PC-3 (cell line): Measurements from ENCODE around the gene AUTS2. TPM values are rescaled to one million over a fixed set of nuclear protein-coding genes. Genes with fewer than 3 reads are reported as not detected.

Experiments
- ATAC-seq: fragments of 200-7000 bp; cut with Tn5 transposase; 2 replicates; pipeline ENCODE4 v1.9.1; 2020; ENCODE audit warnings: mild to moderate bottlenecking, moderate library complexity
- BruUV-seq: library from RNA; stranded (reverse); fragments of 400-500 nt; replicated peaks from 2 replicates; lab custom pipeline; 2021; lab: Mats Ljungman, UMichigan
- CTCF ChIA-PET: fragments of 300-600 bp; sonication (Branson Sonifier 250); formaldehyde crosslinking; loops from one replicate; lab custom pipeline; 2022; ENCODE audit warnings: antibody characterized with exemption; lab: Charles Lee
- POLR2A ChIA-PET: fragments of 300-600 bp; sonication (Branson Sonifier 250); formaldehyde crosslinking; loops from one replicate; lab custom pipeline; 2022; ENCODE audit warnings: antibody characterized with exemption; ENCODE audit not compliant: unreplicated experiment; lab: Charles Lee
- DNase-seq: peaks from one replicate; pipeline ENCODE4 v3.0.0-alpha.2; 2015
- H2AFZ ChIP-seq: fragments of 300-600 bp; sonication (generic); 2 replicates; pipeline ENCODE4 v1.6.0; 2016; ENCODE audit warnings: antibody characterized with exemption, low read length
- H3F3A ChIP-seq: fragments of 300-600 bp; sonication (generic); one replicate; pipeline ENCODE4 v1.6.0; 2017; ENCODE audit warnings: antibody characterized with exemption, low read length, control low read depth, mild to moderate bottlenecking; ENCODE audit not compliant: unreplicated experiment
- H3K27ac ChIP-seq: fragments of 300-600 bp; sonication (generic); 2 replicates; pipeline ENCODE4 v1.5.1; 2016; ENCODE audit warnings: mild to moderate bottlenecking, low read length
- H3K27me3 ChIP-seq: fragments of 300-600 bp; sonication (generic); 2 replicates; pipeline ENCODE4 v1.6.1; 2016; ENCODE audit warnings: low read length, mixed read lengths
- H3K36me3 ChIP-seq: fragments of 300-600 bp; sonication (generic); 2 replicates; pipeline ENCODE4 v1.6.1; 2016; ENCODE audit warnings: low read depth, mixed run types, low read length, mixed read lengths
- H3K4me1 ChIP-seq: fragments of 300-600 bp; sonication (generic); 2 replicates; pipeline ENCODE4 v1.5.1; 2016; ENCODE audit warnings: low read length; ENCODE audit not compliant: insufficient read depth
- H3K4me2 ChIP-seq: fragments of 300-600 bp; sonication (generic); 2 replicates; pipeline ENCODE4 v1.6.0; 2016; ENCODE audit warnings: low read length
- H3K4me3 ChIP-seq: fragments of 300-600 bp; sonication (generic); 2 replicates; pipeline ENCODE4 v1.5.1; 2016; ENCODE audit warnings: mild to moderate bottlenecking, low read length, mixed read lengths
- H3K79me2 ChIP-seq: fragments of 300-600 bp; sonication (generic); 2 replicates; pipeline ENCODE4 v1.6.1; 2017; ENCODE audit warnings: low read length, mixed read lengths
- H3K9ac ChIP-seq: fragments of 300-600 bp; sonication (generic); 2 replicates; pipeline ENCODE4 v1.6.0; 2016; ENCODE audit warnings: mild to moderate bottlenecking, low read length
- H3K9me2 ChIP-seq: fragments of 300-600 bp; sonication (generic); replicated peaks from 2 replicates; pipeline ENCODE4 v1.6.1; 2016; ENCODE audit warnings: mixed run types, low read length, mixed read lengths
- H3K9me3 ChIP-seq: fragments of 300-600 bp; sonication (generic); 2 replicates; pipeline ENCODE4 v1.6.1; 2016; ENCODE audit warnings: low read length, mixed read lengths
- H4K20me1 ChIP-seq: fragments of 300-600 bp; sonication (generic); 2 replicates; pipeline ENCODE4 v1.6.1; 2016; ENCODE audit warnings: low read length, mixed read lengths
- EZH2 ChIP-seq: fragments of 300-600 bp; sonication (generic); IDR thresholded peaks from one replicate; pipeline ENCODE4 v1.6.1; 2017; ENCODE audit warnings: antibody characterized with exemption, mild to moderate bottlenecking, low read length; ENCODE audit not compliant: unreplicated experiment
- EZH2phosphoT487 ChIP-seq: fragments of 300-600 bp; sonication (generic); IDR thresholded peaks from 2 replicates; pipeline ENCODE4 v1.6.1; 2018; ENCODE audit warnings: mild to moderate bottlenecking, antibody characterized with exemption, low read length, borderline replicate concordance
- intact Hi-C: fragments of 100-400 bp; cut with micrococcal nuclease; formaldehyde crosslinking; loops from 2 replicates; pipeline ENCODE4 v1.9.0; 2023
- total RNA-seq: library from RNA; depleted of rRNA; stranded (reverse); fragments of >200 nt; gene quantifications from 2 replicates; pipeline ENCODE4 v1.2.3, GENCODE V29; 2014
- TF ChIP-seq, protein P1 (sequence below): fragments of 300-600 bp; sonication (generic); conservative IDR thresholded peaks from 2 replicates; pipeline ENCODE4 v1.5.1; 2017; ENCODE audit warnings: antibody characterized with exemption, low read depth, mild to moderate bottlenecking, low read length

Gene AUTS2
- total RNA-seq, 1 experiment from 2014 or later = not detected

- H3K27me3 ChIP-seq = peaks cover 47% of the 10 kb centered on the region
- no peaks in the 10 kb centered on the region for H3K79me2 ChIP-seq
- H3F3A ChIP-seq = no peaks in the 10 kb centered on the region
- H3K36me3 ChIP-seq = no peaks in the 10 kb centered on the region
- no peak for DNase-seq
- no peak overlapping the region for H3K9ac ChIP-seq
- no peak for ATAC-seq
- H3K4me3 ChIP-seq = no peak overlapping the region
- ChIA-PET CTCF (interaction anchor here (0.6 kb wide), 1 partner anchor 569 kb away, joined by 5 read pairs; no protein-coding TSS in a partner anchor), POLR2A (no interaction called here)
- BruUV-seq = no TSS peak
- H3K4me2 ChIP-seq = no peak overlapping the region
- intact Hi-C loops = no loop called here
- no peaks in the 10 kb centered on the region; the same call in 1 of the 2 replicates for H3K4me1 ChIP-seq
- H3K9me2 ChIP-seq = no peaks in the 10 kb centered on the region
- no peaks in the 10 kb centered on the region for H3K9me3 ChIP-seq
- H3K27ac ChIP-seq = no peak overlapping the region
- no peak for TF ChIP-seq EZH2phosphoT487
- no peak for TF ChIP-seq EZH2
- TF ChIP-seq, protein P1, sequence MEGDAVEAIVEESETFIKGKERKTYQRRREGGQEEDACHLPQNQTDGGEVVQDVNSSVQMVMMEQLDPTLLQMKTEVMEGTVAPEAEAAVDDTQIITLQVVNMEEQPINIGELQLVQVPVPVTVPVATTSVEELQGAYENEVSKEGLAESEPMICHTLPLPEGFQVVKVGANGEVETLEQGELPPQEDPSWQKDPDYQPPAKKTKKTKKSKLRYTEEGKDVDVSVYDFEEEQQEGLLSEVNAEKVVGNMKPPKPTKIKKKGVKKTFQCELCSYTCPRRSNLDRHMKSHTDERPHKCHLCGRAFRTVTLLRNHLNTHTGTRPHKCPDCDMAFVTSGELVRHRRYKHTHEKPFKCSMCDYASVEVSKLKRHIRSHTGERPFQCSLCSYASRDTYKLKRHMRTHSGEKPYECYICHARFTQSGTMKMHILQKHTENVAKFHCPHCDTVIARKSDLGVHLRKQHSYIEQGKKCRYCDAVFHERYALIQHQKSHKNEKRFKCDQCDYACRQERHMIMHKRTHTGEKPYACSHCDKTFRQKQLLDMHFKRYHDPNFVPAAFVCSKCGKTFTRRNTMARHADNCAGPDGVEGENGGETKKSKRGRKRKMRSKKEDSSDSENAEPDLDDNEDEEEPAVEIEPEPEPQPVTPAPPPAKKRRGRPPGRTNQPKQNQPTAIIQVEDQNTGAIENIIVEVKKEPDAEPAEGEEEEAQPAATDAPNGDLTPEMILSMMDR = no peak
- no peak overlapping the region for H2AFZ ChIP-seq
- H4K20me1 ChIP-seq = no peaks in the 10 kb centered on the region
These were observed 2.6 kb downstream of the AUTS2 start for GRCh38 chr7:69600710-69601519.

DNA sequence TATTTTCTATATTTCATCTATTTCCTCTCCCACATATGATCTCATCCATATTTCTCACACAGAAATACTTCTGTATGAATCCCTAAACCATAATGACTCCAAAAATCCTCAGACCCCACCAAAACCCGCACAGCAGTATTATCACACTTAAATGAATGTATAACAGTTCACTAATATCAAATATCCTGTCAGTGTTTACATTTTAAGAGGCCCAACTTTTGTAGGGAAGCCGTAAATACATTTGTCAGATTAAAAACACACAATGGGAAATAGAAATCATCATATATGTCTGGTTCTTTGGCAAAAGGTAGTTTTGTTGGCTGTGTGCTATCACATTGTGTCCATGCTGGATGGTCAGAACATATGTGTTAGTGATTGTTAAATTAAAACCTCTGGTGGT, 4.2 kb downstream of the AUTS2 start:
- H3K4me2 ChIP-seq = no peak overlapping the region
- DNase-seq = no peak
- no peak overlapping the region for H3K9ac ChIP-seq
- ATAC-seq = no peak
- H3K27ac ChIP-seq = no peak overlapping the region
- no peaks in the 10 kb centered on the region for H4K20me1 ChIP-seq
- no peaks in the 10 kb centered on the region for H3F3A ChIP-seq
- H3K4me1 ChIP-seq = no peaks in the 10 kb centered on the region; the same call in 1 of the 2 replicates
- ChIA-PET CTCF (no interaction called here), POLR2A (no interaction called here)
- H3K36me3 ChIP-seq = no peaks in the 10 kb centered on the region
- H3K9me3 ChIP-seq = no peaks in the 10 kb centered on the region
- no TSS peak for BruUV-seq
- no peaks in the 10 kb centered on the region for H3K9me2 ChIP-seq
- H3K4me3 ChIP-seq = no peak overlapping the region
- intact Hi-C loops = no loop called here
- H2AFZ ChIP-seq = no peak overlapping the region
- TF ChIP-seq EZH2phosphoT487 = no peak
- no peak for TF ChIP-seq EZH2
- TF ChIP-seq, protein P1 = no peak
- no peaks in the 10 kb centered on the region for H3K79me2 ChIP-seq
- peaks cover 31% of the 10 kb centered on the region for H3K27me3 ChIP-seq

GRCh38 chr7:69603351-69603750, 5.1 kb downstream of the AUTS2 start:
- TF ChIP-seq EZH2 = no peak
- no peak for TF ChIP-seq EZH2phosphoT487
- TF ChIP-seq, protein P1 = no peak
- Histone ChIP-seq H3K27ac (no peak overlapping the region), H3K4me1 (no peaks in the 10 kb centered on the region; the same call in 1 of the 2 replicates), H3K36me3 (no peaks in the 10 kb centered on the region), H3K9me3 (no peaks in the 10 kb centered on the region), H3K4me2 (no peak overlapping the region), H2AFZ (no peak overlapping the region), H3K9me2 (no peaks in the 10 kb centered on the region), H3K27me3 (peaks cover 29% of the 10 kb centered on the region), H3F3A (no peaks in the 10 kb centered on the region), H3K9ac (no peak overlapping the region), H3K79me2 (no peaks in the 10 kb centered on the region), H3K4me3 (no peak overlapping the region), H4K20me1 (no peaks in the 10 kb centered on the region)
- intact Hi-C loops = no loop called here
- CTCF ChIA-PET = no interaction called here
- no peak for DNase-seq
- POLR2A ChIA-PET = no interaction called here
- no peak for ATAC-seq
- no TSS peak for BruUV-seq
